Thoracic aorta (tissue), 2 donors: ENCODE results near the gene NOS3. TPM values are rescaled to one million over a fixed set of nuclear protein-coding genes. Genes with fewer than 3 reads are reported as not detected.

Experiments used
- ATAC-seq: fragments of 150-250 bp; one replicate; pipeline ENCODE4 v1.8.0; 2017; ENCODE audit warnings: low read depth; ENCODE audit not compliant: insufficient number of reproducible peaks, low FRiP score
- DNase-seq: peaks from one replicate; pipeline ENCODE4 v3.0.0-alpha.2; 2020; ENCODE audit warnings: low spot score
- H3K27ac ChIP-seq, 2 donors: fragments of 200-600 bp; sonication (generic); 1 replicate in 1 of 2; 2 replicates in 1 of 2; pipeline ENCODE4 v1.5.1; 2016; ENCODE audit warnings: mild to moderate bottlenecking in 2 of 2, moderate library complexity in 2 of 2
- H3K27me3 ChIP-seq: fragments of 200-600 bp; sonication (generic); replicated peaks from 2 replicates; pipeline ENCODE4 v1.6.0; 2016; ENCODE audit warnings: mild to moderate bottlenecking; ENCODE audit not compliant: insufficient read depth
- H3K36me3 ChIP-seq: fragments of 200-600 bp; sonication (generic); one replicate; pipeline ENCODE4 v1.5.1; 2016
- H3K4me1 ChIP-seq, 2 donors: fragments of 200-600 bp; sonication (generic); 1 replicate in 1 of 2; 2 replicates in 1 of 2; pipeline versions ENCODE4 v1.5.1 to v1.6.0; 2016; ENCODE audit warnings: low read depth in 2 of 2, mild to moderate bottlenecking in 1 of 2; ENCODE audit not compliant: control insufficient read depth in 1 of 2
- H3K4me3 ChIP-seq: fragments of 200-600 bp; sonication (generic); 2 replicates; pipeline ENCODE4 v1.5.1; 2016; ENCODE audit warnings: mild to moderate bottlenecking
- H3K9me3 ChIP-seq: fragments of 200-600 bp; sonication (generic); 2 replicates; pipeline ENCODE4 v1.5.1; 2016
- CTCF ChIP-seq: fragments of 200-600 bp; sonication (generic); IDR thresholded peaks from one replicate; pipeline ENCODE4 v1.5.1; 2019; ENCODE audit warnings: antibody characterized with exemption
- total RNA-seq, 2 donors: library from RNA; depleted of rRNA; stranded (reverse); fragments of >200 nt; gene quantifications; one replicate each; pipeline versions ENCODE4 v1.1.0 to v1.2.3, GENCODE V29; 2016

Gene NOS3
- total RNA-seq, 2 donors from 2014 or later, result 8.4 to 18.6 TPM

- DNase-seq (no peak), ATAC-seq (no peak)
- H3K9me3 ChIP-seq, result no peaks in the 10 kb centered on the region
- no peaks in the 10 kb centered on the region for H3K27me3 ChIP-seq
- TF ChIP-seq CTCF, result no peak
- H3K36me3 ChIP-seq, result peaks cover 9% of the 10 kb centered on the region
- H3K4me1 ChIP-seq, result peaks cover 0 to 2% of the 10 kb centered on the region in 2 donors
- H3K27ac ChIP-seq, result no peak overlapping the region
- no peak overlapping the region for H3K4me3 ChIP-seq
Measured at GRCh38 chr7:151045967-151046366, 55.1 kb downstream of the NOS3 start.

- Histone ChIP-seq H3K27me3 (no peaks in the 10 kb centered on the region), H3K9me3 (no peaks in the 10 kb centered on the region), H3K4me1 (peaks cover 0 to 5% of the 10 kb centered on the region in 2 donors), H3K27ac (no peak overlapping the region), H3K4me3 (no peak overlapping the region), H3K36me3 (peaks cover 7% of the 10 kb centered on the region)
- TF ChIP-seq CTCF, result no peak
- DNase-seq, result no peak
- ATAC-seq, result no peak
Measured at GRCh38 chr7:151046603-151047573, 56.1 kb downstream of the NOS3 start.

GRCh38 chr7:151047976-151048815 lies 57.4 kb downstream of the NOS3 start, which contains the start of gene ASIC3:
TSS of gene ASIC3 (plus strand) at chr7:151048531. CDS start at chr7:151048886, 355 bp downstream.
- peaks cover 1% of the 10 kb centered on the region for H3K36me3 ChIP-seq
- no peak within 1 kb of the TSS for H3K27ac ChIP-seq
- TF ChIP-seq CTCF, result no peak
- ATAC-seq (no peak), DNase-seq (no peak)
- H3K4me1 ChIP-seq, result peaks cover 0 to 5% of the 10 kb centered on the region in 2 donors
- H3K9me3 ChIP-seq, result no peaks in the 10 kb centered on the region
- no peak within 1 kb of the TSS for H3K4me3 ChIP-seq
- H3K27me3 ChIP-seq, result no peaks in the 10 kb centered on the region

GRCh38 chr7:151048911-151049463 lies 58.2 kb downstream of the NOS3 start:
- Histone ChIP-seq H3K4me3 (no peak overlapping the region), H3K27me3 (no peaks in the 10 kb centered on the region), H3K9me3 (no peaks in the 10 kb centered on the region), H3K27ac (no peak overlapping the region), H3K4me1 (peaks cover 0 to 5% of the 10 kb centered on the region in 2 donors), H3K36me3 (no peaks in the 10 kb centered on the region)
- TF ChIP-seq CTCF, result no peak
- no peak for DNase-seq
- ATAC-seq, result no peak
